GM21723 (cell line): ENCODE data around the gene TNIK.

Source experiments
- ATAC-seq: cut with Tn5 transposase; IDR thresholded peaks from one replicate; pipeline ENCODE4 v1.9.1; 2021; ENCODE audit warnings: mild to moderate bottlenecking, moderate library complexity; ENCODE audit not compliant: unreplicated experiment

Gene TNIK

DNA sequence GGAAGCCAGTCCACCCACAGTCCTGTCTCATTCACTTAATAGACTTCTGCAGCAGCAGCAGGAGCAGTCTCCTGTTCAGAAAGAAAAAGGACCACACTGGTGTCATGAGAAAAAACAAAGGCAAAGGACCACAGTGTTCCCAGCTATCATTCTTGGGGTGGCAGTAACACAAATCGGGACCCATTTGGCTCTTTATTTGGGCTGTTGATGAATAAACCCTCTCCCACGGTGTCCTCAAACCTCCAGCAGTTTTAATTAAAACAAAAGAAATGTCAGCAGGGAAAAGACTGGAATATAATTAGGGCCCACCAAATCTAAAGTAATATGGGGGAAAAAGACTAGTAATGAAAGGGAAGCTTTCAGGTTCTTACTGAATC, 223.2 kb downstream of the TNIK start:
- no peak for ATAC-seq

- no peak for ATAC-seq
Observed at GRCh38 chr3:171236265-171237008, 223.8 kb downstream of the TNIK start.

DNA sequence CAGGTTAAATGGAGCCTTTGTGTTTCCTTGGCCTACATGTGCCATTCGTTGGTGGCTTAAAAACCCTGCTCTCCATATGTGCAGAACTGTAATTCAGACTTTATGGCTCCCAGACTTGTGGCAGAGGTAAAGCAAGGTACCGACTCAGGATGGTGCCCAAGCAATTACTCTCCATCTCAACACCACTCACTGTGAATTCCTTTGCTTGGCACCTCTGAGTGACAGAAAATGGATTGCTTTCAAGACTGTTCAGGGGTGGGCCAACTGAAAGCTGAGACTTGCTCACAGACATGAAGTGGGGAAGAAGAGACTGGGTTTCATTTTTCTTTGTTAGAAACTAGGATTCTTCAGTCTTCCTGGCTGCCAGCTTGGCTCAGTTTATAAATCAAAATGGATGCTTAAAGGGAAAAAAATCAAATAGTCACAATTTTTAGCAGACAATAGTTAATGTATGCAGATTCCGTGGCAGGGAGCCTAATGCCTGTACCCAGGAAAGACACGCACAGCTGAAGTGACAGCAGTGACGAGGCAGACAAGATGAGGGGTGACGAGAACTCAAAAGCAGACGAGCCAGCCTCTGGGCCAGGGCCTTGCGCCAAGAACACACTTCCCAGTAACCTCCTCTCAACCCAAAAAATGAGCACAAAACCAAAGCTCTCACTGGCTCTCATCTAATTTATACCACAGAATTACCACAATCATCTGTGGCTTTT, 225.8 kb downstream of the TNIK start:
- ATAC-seq = no peak

DNA sequence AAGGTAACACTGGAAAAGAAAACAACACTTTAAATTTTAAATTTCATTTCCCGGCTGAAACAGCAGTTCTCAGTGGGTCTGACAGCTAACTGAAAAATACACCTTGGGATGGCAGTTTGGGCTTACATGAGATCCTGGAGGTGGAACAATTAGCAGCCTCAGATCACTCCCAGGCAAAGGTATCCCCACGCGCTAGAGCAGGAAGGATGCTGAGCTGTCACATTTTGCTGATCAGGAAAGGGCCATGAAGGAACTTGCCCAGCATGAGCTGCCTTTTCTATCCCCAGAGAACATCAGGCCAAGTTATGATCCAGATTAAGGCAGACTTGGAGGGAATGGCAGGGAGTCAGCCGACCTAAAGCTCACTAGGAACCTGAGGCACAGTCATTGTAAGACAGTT, 228.8 kb downstream of the TNIK start:
- no peak for ATAC-seq

- ATAC-seq = no peak
Observed at GRCh38 chr3:171230865-171231264, 229.3 kb downstream of the TNIK start.

DNA sequence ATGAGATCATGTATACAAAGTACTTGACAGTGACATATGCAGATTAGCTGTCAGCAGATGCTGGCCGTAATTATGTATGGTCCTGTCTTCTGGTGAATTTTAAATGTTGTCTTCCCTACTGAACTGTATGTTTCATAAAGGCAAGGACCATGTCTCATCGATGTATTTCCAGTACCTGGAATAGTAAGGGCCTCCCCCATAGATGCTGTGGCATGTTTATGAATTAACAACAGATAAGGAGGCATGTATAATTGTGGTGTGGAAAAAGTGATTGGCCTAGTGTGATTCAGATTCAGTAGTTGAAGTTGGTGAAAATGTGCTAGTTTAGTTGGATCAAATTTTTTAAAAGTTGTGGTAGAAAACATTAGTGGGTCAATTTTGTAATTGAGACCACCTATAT, 231.0 kb downstream of the TNIK start:
- ATAC-seq = no peak

- ATAC-seq = no peak
Observed at GRCh38 chr3:171228240-171228639, 232.0 kb downstream of the TNIK start.

- no peak for ATAC-seq
Observed at GRCh38 chr3:171227828-171228227, 232.4 kb downstream of the TNIK start.

DNA sequence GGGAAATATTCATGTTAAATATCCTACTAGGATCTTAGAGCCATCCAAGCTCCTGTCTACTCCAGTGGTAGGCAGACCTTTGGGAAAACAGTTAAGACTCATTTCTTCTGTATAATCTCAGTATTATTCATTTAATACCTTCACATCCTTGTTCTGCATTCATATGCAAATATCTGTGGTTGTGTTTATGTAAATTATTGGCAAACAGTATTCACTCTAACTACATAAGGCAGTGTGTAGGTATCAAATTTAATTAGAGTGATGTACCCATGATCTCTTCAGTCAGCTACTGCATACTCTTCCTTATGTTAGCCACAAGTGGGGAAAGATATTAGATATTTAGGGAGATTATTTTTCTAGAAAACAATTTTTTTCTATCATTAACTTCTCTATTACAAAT, 232.8 kb downstream of the TNIK start:
- ATAC-seq = no peak

DNA sequence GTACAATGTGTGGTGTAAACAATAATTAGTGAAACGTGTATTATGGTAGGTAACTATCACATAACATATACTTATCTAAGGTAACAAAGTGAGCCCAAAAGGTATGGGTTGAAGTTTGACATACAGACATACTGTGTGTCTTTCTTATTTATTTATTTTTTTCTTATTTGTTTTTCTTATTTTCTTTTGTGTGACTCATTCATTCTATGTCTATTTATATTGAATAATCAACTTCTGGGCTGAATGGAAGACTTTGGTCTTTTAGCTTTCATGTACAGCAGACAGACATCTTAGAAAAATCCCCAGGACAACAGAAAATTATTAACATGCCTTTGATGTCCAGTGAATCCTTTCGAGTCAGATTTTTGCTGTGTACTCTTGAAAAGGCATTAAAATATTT, 233.4 kb downstream of the TNIK start:
- no peak for ATAC-seq

- no peak for ATAC-seq
Observed at GRCh38 chr3:171225708-171226107, 234.5 kb downstream of the TNIK start.

DNA sequence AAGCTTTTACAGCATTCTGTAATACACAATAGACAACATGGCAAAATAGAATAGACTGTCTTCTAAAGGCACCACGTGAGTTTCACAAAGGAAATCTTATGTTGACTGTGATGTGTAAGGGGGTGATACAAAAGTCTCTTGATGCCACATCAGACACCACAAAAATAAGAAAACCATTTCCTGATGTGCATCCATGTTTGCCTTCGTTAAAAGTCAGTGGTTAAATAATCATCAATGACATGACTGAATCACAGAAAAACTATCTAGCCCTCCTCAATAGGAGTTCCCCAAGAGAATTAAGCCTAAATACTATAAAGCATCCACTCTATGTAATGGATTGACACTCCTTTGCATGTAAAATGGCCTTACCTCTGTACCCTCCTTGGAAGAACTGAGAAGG, 235.0 kb downstream of the TNIK start:
- ATAC-seq = no peak

GRCh38 chr3:171223396-171223795, 236.8 kb downstream of the TNIK start:
- ATAC-seq = no peak

- ATAC-seq = no peak
Observed at GRCh38 chr3:171222995-171223394, 237.2 kb downstream of the TNIK start.

GRCh38 chr3:171221597-171221996, 238.6 kb downstream of the TNIK start:
- ATAC-seq = no peak

GRCh38 chr3:171221104-171221503, 239.1 kb downstream of the TNIK start:
- no peak for ATAC-seq

DNA sequence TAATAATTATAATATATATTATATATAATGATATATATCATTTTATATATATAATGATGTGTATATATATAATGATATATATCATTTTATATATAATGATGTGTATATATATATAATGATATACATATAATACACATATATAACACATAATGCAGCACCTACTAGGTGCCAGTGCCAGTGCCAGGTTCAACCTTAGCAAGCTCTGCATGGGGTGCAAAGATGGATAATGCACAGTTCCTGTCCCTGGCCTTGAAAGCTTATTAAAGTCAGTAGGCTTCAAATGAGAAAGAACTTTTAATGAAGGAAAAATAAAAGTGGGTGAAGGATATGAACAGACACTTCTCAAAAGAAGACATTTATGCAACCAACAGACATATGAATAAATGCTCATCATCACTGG, 240.9 kb downstream of the TNIK start:
- ATAC-seq = no peak

- no peak for ATAC-seq
Observed at GRCh38 chr3:171218069-171218468, 242.1 kb downstream of the TNIK start.

DNA sequence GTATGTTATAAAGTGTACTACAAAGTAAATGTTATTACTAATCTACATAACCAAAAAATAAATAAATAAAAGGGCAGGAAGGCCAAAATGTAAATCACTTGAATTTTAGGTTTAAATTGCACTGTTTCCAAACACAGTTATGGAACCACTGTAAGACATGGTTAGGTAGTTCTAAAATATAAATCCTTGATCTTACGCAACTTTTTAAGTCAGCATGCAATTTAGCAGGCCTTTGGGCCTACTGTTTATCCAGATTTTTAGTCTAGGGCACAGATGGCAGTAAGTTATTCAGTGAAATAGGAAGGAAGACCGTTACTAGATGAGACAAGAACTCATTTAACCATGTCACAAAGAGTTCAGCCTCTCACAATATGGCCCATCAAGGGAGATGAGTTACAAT, 246.3 kb downstream of the TNIK start:
- no peak for ATAC-seq

GRCh38 chr3:171213178-171213577, 247.0 kb downstream of the TNIK start:
- ATAC-seq = no peak

DNA sequence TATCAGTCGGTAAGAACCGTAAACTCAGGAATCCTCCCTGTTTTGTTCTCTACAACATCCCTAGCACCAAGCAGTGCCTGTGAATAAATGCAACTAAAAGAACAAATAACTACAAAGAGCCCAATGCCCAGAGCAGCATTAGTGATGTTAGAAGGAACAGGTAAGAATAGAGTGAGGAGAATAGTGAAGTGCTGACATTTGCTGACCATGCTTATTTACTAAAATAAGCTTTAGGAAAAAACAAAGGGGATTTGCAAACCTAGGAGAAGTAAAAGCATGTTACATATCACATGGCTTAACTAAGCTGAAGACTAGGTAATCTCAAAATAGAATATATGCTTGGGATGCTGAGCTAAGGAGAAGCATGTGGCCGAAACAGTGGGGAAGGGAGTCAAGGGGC, 247.6 kb downstream of the TNIK start:
- no peak for ATAC-seq

GRCh38 chr3:171206283-171206682, 253.9 kb downstream of the TNIK start:
- no peak for ATAC-seq

DNA sequence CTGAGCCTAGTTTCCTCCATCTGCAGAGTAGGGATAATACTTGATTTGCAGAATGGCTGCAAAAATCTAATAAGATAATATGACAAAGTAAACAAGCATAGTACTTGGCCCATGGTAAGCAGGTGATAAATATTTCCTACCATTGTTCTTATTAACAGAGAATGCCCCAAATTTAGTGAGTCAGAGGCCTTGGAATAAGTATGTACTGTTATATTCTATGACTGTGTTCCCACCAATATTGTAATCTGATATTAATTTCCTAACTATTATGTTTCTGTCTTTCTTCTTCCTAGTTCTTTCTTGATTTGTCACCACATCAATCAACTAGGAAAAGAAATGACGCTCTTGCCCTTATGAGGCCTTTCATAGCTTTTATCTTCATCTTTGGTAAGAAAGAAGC, 255.3 kb downstream of the TNIK start:
- no peak for ATAC-seq
